GM18909 (cell line): Measurements from ENCODE around the gene CST9.

ENCODE experiments used
- ATAC-seq: cut with Tn5 transposase; IDR thresholded peaks from one replicate; pipeline ENCODE4 v1.9.1; 2021; ENCODE audit warnings: mild to moderate bottlenecking; ENCODE audit not compliant: unreplicated experiment, poor library complexity

CST9 gene

DNA sequence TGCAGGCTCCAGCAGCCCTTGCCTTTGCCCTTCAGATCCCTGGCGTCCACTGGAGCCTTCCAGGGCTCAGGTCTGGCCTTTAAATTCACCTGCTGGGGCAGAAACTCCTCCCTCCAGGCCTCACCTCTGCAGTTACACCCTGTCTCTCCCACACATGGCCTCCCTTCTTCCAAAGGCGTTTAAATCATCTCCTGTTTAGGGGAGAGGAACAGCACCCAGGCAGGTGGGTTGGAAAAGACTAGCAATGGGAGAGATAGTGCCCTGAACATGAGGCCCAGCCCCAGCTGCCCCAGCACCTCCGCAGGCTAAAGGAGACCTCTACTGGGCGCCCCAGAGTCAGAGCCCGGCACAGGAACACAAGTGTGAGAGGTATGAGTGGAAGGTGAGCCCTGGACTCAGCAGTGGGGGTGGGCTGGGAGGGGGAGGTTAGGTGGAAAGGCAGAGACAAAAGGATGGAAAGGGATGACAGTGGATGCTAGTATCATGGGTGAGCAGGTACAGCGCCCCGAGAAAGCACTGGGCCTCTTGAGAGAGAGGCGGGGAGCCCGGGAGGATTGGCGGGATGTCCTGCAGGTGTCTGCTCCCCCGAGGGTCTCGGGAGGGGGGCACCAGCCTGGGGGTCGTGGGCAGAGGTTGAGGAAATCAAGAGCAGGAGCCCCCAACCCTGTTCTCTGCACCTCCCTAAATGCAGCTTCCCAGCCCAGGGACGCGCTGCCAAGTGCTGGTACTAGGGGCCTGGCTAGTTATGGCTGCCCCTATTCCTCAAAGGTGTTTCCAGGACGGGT lies at the start of gene CST9:
TSS of gene CST9 (minus strand) at position 51 of the 785 bp plus-strand sequence. CDS start 53 bp downstream, outside the sequence.
- ATAC-seq = no peak

DNA sequence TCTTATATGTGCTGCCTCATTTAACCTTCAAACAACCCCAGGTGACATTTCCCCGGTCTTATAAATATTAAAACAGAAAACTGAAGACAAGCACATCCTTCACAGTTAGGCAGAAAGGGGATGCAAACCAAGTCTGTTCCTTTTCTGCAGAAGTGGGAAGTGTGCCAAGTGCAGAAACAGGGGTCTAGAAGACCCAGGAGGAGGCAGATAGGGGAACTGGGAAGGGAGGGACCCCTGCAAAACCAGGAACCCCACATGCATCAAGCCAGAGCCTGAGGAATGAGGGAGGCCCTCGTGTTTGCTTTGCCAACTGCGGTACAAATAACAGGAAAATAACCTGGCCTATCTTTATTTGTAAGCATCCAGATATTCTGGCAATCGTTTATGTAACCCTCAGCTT lies 49.0 kb upstream of the CST9 start:
- ATAC-seq = no peak

- no peak for ATAC-seq
Observed at GRCh38 chr20:23654000-23654399, 48.3 kb upstream of the CST9 start.

- no peak for ATAC-seq
Observed at GRCh38 chr20:23653400-23653938, 47.8 kb upstream of the CST9 start.

GRCh38 chr20:23652926-23653325 lies 47.2 kb upstream of the CST9 start:
- ATAC-seq = no peak

DNA sequence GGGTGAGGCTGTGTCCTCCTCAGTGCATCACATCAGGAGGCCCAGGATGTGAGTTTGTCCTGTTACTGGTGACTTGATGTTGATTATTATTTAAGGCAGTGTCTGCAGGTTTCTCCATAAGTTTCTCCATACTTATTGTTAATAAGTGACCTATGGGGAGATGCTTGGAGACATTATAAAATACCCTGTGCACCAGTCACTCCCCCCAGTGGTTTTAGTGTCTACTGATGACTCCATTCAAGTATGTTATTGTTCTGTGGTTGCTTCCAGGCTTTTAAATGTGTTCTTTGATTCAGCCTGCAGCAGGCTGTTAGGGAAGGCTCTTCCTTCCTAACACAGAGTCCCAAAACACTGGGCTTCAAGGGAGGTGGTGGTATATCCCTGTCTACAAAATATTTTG lies 46.7 kb upstream of the CST9 start:
- no peak for ATAC-seq

- no peak for ATAC-seq
Observed at GRCh38 chr20:23651117-23651516, 45.4 kb upstream of the CST9 start.

DNA sequence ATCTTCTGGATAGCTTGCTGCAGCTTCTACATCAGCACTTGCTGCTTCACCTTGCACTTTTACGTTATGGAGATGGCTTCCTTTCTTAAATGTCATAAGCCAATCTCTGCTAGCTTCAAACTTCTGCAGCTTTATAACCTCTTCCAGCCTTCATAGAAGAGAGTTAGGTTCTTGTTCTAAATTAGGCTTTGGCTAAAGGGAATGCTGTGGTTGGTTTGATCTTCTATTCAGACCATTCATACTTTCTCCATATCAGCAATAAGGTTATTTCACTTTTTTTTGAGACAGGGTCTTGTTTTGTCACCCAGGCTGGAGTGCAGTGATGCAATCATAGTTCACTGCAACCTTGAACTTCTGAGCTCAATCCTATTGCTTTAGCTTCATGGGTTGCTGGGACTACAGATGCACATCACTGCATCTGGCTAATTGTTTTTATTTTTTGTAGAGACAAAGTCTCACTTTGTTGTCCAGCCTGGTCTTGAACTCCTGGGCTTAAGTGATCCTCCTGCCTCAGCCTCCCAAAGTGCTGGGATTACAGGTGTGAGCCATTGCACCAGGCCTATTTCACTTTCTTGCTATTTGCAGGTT lies 44.2 kb upstream of the CST9 start:
- no peak for ATAC-seq

GRCh38 chr20:23649242-23649641 lies 43.5 kb upstream of the CST9 start:
- no peak for ATAC-seq

GRCh38 chr20:23647346-23647745 lies 41.6 kb upstream of the CST9 start:
- no peak for ATAC-seq

- ATAC-seq = no peak
Observed at GRCh38 chr20:23646106-23646873, 40.6 kb upstream of the CST9 start.

- peak; percentile 45 for ATAC-seq
Observed at GRCh38 chr20:23645575-23645974, 39.9 kb upstream of the CST9 start.

GRCh38 chr20:23644164-23644563 lies 38.4 kb upstream of the CST9 start:
- no peak for ATAC-seq

DNA sequence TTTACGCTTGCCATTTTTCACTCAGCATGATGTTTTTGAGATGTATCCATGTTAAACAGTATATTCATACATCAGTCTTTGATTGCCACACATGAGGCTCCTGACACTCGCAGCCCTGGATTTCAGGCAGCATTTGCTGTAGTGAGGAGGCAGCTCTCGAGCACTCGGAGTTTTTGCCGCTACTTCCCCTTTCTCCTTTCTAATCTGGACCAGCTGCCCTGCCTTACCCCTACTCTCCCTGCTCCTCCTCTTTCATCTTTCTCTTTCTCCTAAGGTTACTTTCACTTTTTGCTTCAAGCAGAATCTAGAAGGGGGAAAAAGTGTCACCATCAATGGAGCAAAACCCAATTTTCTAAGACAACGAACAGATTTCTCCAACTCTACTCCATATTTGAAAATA lies 37.9 kb upstream of the CST9 start:
- no peak for ATAC-seq

DNA sequence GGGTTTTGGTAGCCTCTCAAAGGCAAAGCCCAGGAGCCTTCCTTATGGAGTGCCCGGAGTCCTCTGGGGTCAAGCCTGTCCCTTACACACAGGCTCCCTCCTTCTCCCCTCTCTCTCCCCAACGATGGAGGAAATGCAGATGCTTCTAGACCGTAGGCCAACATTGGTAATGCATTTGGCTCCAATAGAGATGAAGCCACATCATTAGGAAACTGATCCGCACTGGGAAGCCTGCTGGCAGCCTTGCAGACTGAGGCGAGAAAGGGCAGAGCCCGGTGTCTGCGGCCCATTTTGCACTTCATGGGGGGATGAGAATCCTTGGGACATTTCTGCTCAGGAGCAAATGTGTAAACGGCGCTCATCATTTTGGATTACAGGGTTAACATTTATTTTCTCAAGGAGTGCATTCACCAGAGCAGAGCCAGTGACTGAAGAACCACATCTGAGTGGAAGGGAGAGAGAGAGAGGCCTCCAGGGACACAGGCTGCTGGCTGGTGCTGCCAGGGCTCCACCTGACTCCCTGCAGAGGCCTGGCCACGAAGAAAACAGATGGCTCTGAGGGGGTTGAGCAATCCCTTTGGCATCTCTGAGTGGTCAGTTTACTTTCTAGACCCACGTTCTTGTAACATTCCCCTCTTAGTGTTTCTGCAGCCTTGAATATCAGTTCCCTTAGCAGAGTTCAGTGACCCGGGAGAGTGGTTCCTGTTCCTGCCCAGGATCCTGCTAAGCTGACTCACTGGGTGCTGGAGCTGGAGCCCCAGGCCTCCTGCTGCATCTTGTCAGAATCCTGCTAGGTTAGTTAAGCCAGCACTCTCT lies 36.4 kb upstream of the CST9 start:
- ATAC-seq = no peak

GRCh38 chr20:23640671-23641667 lies 35.3 kb upstream of the CST9 start:
- ATAC-seq = no peak

GRCh38 chr20:23640018-23640601 lies 34.4 kb upstream of the CST9 start:
- ATAC-seq = no peak

GRCh38 chr20:23639490-23639958 lies 33.8 kb upstream of the CST9 start:
- ATAC-seq = no peak

DNA sequence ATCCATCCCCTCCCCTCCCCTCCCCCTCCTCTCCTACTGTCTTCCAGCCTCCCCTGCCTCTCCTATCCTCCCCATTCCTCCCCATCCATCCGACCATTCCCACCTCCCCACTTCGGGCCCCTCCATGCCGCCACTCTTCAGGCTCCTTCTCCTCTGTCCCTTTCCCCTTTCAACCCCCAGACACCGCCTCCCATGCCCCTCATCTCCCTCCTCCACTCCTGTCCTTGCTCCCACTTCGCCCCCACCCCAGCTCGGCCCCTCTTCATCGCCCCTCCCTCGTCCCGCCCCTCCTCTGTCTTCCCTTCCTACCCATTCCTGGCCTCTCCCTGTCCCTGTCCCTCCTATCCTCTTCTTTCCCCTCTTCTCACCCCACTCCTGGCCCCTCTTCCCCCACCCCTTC lies 32.6 kb upstream of the CST9 start:
- no peak for ATAC-seq
